GM18873 (cell line): ENCODE data around the gene APOBEC3F.
A peak's percentile ranks its signal among the peaks of the same experiment; 100 is the strongest.
"Not testable (repeated sequence)": the region's sequence is repeated elsewhere in the genome, so short reads cannot be mapped to it uniquely, and the experiment has no call there.

Experiments
- ATAC-seq: cut with Tn5 transposase; IDR thresholded peaks from one replicate; pipeline ENCODE4 v1.9.1; 2021; ENCODE audit warnings: mild to moderate bottlenecking, moderate library complexity, moderate number of reproducible peaks; ENCODE audit not compliant: unreplicated experiment, low FRiP score

The APOBEC3F gene

GRCh38 chr22:39068033-39068785 is 27.5 kb downstream of the APOBEC3F start:
- ATAC-seq = no peak

DNA sequence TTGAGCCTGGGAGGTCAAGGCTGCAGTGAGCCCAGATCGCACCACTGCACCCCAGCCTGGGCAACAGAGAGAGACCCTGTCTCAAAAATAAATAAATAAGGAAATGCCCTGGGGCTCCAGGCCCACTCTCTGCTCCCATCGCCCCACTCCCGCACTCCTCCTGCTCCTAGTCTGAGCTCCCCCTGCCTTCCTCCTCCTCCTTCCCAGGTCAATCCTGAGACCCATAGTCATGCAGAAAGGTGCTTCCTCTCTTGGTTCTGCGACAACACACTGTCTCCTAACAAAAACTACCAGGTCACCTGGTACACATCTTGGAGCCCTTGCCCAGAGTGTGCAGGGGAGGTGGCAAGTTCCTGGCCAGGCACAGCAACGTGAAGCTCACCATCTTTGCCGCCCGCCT is 29.5 kb downstream of the APOBEC3F start:
- ATAC-seq = no peak

- ATAC-seq = peak; percentile 35
Measured at GRCh38 chr22:39072581-39072981, 31.9 kb downstream of the APOBEC3F start.

DNA sequence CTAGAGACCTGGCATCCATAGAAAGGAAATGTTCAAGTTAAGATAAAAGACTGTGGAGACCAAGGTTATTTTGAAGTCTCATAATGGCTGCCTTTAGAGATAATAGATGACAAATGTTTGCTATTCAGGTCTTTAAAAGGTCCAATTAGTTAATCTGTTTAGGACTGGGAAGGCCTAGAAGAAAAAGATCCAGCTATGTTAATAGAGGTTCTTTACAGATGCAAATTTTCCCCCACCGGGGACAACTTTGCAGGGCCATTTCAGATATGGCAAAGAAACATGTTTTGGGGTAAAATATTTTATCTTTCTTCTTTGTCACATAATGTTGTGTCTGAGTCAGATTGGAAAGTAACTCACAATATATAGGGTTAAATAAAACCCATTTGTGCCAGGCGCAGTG is 33.3 kb downstream of the APOBEC3F start:
- ATAC-seq = no peak

DNA sequence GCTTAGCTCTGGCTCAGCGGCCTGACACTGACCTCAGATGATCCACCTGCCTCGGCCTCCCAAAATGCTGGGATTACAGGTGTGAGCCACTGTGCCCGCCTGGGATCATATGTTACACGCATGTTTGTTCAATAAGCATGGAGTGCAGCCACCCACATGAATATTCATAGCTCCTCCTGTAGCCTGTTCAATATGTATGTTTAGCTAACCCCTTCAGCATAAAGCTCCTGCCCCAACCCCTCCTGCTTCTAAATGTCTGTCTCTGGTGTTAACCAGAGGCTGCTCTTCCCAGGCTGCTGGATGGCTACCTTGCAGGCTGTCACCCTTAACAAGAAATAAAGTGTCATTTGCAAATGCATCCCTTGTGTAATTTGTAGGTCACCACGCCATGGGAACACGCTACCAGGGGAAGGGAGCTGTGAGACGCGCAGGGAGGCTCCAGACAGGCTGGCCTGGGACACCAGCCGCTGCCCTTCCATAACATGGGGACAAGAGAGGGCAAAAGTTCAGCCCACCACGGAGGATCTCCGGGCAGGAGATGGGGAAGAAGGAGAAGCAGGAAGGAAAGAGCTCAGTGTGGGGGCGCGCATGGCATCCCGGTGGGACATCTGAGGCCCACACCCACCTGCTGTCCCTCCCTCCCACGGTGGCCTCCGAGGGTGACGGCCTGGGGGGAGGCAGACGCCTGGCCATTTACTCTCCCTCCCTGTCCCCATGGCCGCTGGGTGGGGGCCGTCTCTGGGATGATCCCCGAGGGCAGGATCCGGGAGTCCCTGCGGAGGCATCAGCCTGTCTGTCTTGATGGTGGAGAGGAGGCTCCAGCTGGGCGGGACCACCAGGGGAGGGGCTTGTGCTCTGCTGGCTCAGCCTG is 35.7 kb downstream of the APOBEC3F start:
- ATAC-seq = not testable (repeated sequence)

GRCh38 chr22:39077026-39077840 is 36.6 kb downstream of the APOBEC3F start, which contains the start of gene APOBEC3G:
APOBEC3G (plus strand) TSS chr22:39077275; CDS start chr22:39077362, 87 bp downstream.
- ATAC-seq = peak; percentile 41

DNA sequence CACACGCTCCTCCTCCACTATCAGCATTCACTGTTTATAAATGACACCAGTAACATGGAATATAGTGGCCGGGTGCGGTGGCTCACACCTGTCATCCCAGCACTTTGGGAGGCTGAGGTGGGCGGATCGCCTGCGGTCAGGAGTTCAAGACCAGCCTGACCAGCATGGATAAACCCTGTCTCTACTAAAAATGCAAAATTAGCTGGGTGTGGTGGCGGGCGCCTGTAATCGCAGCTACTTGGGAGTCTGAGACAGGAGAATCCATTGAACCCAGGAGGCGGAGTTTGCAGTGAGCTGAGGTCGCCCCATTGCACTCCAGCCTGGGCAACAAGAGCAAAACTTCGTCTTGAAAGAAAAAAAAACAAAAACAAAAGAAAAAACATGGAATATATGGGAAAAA is 37.2 kb downstream of the APOBEC3F start:
- ATAC-seq = not testable (repeated sequence)

DNA sequence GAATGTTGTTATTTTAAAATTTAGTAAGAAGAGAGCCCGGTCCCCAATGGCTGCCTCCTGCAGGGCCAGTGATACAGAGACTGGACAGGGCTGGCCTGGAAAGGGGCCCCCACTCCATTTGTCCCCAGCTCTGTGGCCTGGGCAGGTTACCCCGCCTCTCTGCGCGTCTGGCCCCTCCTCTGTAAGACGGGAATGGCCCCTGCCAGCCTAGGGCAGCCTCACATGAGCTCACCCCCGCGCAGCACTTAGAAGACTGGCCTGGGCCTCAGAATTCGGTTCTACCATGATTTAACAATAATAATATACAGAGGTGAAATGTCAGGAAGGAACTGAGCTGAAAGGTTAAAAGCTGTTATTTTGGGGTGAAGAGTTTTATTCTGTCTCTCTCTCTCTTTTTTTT is 37.7 kb downstream of the APOBEC3F start:
- ATAC-seq = no peak

DNA sequence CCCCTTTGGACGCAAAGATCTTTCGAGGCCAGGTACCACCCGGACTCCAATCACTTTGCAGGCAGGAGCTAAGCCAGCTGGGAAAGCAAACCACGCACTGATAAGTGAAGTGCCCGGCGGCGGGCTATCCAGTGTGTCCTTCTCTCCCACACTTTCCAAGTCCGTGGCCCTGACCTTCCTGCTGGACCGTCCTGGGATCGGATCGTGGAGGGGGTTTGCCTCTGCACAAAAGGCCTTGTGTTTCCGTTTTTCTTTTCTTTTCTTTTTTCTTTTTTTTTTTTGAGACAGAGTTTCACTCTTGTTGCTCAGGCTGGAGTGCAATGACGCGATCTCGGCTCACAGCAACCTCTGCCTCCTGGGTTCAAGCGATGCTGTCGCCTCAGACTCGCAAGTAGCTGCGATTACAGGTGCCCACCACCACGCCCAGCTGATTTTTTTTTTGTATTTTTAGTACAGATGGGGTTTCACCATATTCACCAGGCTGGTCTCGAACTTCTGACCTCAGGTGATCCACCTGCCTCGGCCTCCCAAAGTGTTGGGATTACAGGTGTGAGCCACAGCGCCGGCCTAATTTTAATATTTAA is 38.5 kb downstream of the APOBEC3F start:
- not testable (repeated sequence) for ATAC-seq

DNA sequence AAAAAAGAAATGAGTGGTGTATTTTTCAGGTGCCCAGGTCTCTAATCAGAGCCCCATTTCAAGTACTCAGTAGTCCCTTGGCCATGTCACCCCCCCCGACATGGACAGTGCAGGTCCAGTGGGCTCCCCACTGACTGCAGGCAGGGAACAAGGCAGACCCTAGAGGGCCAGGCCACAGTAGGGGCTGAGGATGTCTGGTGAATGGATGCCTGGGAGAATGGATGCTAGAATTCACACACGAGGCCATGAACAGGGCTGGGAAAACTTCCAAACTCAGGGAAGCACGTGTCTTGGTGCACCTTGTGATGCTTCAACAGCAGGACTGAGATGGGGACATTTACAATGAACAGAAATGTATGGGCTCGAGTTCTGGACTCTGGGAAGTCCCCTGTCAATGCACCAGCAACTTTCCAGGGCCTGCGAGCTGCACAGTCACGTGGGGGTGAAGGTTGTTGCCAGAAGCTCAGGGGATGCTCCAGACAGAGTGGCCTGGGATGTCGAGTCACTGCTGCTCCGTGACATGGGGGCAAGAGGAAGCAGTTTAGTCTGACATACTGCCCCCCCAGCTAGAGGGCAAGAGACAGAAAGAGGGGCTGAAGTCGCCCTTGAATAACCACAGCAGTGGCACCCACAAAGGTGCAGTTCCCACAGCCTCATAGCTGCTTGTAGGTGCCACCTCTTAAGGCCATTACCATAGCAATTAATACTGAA is 39.5 kb downstream of the APOBEC3F start:
- no peak for ATAC-seq

DNA sequence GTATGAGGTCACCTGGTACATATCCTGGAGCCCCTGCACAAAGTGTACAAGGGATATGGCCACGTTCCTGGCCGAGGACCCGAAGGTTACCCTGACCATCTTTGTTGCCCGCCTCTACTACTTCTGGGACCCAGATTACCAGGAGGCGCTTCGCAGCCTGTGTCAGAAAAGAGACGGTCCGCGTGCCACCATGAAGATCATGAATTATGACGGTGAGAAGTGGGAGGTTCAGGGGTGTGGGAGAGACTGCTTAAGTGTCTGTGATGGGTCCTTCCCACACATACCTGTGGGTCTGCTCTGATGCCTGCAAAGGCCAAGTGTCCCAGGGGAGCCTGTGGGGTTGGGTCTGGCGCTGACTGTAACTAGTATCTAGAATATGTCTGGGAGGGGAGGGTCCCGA is 40.4 kb downstream of the APOBEC3F start:
- no peak for ATAC-seq

- no peak for ATAC-seq
Measured at GRCh38 chr22:39081598-39081997, 40.9 kb downstream of the APOBEC3F start.

DNA sequence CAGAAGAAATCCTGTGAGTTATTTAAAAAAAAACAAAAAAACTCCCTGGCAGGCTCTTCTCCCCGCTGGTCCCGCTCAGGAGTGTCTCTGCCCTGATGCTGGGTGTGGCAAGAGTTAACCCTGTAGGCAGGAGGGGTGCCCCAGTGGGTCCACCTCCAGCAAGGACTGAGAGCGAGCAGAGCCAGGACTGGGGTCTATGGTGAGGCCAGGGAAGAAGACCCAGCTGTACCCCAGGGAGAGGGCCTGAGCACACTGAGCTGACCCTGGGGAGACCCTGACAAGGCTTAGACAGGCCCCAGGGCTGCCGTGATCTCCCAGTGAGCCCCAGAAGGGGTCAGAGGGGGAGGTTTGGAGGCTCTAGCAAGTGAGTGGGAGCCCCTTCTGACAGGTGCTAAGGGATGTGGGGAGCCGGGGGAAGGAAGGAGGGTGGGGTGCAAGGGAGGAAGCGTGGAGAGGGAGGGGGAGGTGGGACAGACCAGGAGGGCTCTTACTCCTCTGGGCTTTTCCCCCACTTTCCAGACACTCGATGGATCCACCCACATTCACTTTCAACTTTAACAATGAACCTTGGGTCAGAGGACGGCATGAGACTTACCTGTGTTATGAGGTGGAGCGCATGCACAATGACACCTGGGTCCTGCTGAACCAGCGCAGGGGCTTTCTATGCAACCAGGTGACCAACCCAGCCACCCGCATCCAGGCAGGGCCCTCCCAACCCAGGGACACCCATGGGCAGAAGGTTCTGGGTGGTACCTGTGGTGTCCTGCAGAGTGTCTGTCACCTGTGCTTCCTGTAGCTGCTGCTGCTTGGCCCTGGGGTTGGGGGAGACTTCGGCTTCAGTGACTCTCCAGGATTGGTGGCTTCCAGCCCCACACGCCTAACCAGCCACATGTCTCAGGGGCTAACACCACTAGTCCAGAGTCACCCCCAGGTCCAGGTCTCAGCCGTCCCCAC is 42.8 kb downstream of the APOBEC3F start:
- ATAC-seq = no peak

DNA sequence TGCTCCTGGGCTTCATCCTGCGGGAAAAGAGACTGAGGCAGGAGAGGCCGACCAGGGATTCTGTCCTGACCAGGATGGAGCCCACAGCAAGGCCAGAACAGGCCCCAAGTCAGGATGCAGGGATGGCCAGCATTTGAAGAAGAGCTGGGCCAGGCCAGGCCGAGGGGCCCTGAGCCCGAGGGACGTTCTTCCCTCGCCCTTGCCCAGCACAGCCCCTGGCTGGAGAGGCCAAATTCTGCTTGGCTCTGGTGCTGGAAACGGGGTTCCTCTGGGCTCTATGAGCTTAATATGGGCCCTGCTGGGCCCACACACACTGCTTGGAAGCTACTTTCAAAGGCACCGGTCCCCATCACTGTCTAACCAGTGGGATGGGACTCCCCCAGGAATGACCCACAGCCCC is 44.0 kb downstream of the APOBEC3F start:
- ATAC-seq = no peak

DNA sequence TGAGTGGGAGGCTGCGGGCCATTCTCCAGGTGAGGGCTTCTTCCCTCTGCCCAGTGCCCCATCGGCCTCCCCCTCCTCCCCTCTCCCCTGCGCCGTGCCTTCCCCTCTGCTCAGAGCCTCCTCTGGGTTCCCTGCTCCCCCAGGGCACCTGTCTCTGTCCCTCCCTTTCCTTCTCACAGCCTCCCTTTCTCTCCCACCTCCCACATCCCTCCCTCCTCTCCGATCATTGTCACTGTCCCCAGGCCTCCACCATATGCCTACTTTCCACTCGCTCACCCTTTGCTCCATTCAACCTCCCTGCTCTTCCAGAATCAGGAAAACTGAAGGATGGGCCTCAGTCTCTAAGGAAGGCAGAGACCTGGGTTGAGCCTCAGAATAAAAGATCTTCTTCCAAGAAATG is 46.4 kb downstream of the APOBEC3F start:
- ATAC-seq = no peak

DNA sequence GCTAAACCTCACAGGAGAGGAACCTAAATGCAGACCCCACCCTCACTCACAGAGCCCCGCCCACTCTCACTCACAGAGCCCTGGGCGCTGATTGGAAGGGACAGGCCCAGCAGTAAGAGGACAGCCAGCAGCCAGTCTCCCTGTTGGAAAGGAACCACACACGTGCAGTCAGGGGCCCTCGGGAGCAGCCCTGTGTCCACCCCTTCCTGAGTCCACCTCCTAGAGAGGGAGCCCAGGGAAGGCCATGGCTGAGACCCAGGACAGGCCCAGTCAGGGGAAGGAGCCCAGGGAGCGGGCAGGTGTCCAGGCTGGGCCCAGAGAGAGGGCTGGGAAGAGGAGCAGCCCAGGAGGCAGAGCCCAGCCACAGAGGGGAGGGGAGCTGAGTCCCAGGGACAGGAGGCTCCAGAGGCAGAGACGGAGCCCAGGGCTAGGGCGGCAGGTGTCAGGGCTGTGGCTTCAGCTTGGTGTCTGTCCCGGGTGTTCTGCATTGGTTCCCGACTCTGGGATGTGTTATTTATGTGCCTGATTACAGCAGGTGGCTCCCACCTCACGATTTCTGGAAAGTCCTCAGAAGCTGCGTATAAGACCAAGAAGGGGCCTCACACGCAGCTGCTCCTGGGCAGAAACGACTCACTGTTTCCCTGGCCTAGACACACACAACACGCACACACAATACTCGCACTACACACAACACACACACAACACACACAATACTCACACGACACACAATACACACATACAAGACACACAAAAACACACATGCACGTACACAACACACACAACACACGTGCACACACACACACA is 47.4 kb downstream of the APOBEC3F start:
- ATAC-seq = no peak

DNA sequence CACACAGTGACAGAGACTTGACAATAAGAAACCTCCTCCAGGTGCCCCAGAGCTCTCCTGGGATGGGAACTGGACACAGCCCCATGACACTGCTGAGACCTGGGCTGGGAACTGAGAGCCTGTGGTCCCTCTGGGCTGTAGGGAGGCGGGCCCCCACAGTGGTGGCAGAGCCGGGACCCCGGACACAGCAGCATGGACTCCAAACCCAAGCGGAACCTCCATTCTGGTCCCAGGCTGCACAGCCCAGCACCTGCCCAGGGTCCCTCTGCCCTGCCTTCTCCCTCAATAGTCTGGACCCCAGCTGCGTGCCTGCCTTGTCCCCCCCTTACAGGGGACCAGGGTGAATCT is 48.0 kb downstream of the APOBEC3F start:
- ATAC-seq = no peak

- no peak for ATAC-seq
Measured at GRCh38 chr22:39089928-39090327, 49.3 kb downstream of the APOBEC3F start.
